Measurements from ENCODE around the gene TOM1L2.

The TOM1L2 gene

DNA sequence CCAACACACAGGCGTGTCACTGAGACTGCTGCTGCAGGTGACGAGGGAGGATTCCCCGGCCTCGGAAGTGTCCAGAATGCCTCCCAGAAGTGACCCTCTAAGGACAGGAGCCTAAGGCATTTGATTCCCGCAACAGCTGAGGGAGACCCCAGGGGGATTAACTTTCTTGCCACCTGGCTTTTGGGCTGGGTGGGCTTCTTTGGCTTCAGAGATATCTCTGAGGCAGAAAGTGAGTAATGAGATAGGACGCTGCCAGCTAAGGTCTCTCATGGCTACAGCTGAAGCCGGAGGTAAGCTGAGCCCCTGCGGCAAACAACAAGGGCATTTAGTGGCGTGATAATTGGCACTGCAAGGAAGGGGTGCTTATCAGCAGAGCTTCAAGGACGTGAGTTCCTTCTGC is 17.4 kb upstream of the TOM1L2 start:
- Histone ChIP-seq H3K9me3 (replicated peaks; ENCODE audit: insufficient read depth, low read length) (no peaks in the 10 kb centered on the region), H4K20me1 (ENCODE audit: insufficient read depth, low read length) (no peaks in the 10 kb centered on the region), H3K79me2 (ENCODE audit: low read length) (no peaks in the 10 kb centered on the region), H3K9me2 (replicated peaks; ENCODE audit: insufficient read depth, low read length) (no peaks in the 10 kb centered on the region), H3K4me3 (ENCODE audit: low read length) (no peak overlapping the region), H3K27me3 (replicated peaks; ENCODE audit: insufficient read depth, low read length) (no peaks in the 10 kb centered on the region), H3F3A (ENCODE audit: insufficient read depth, low read length) (no peaks in the 10 kb centered on the region), H3K9ac (ENCODE audit: low read length) (no peak overlapping the region), H3K4me2 (ENCODE audit: low read depth, low read length) (no peak overlapping the region), H3K36me3 (replicated peaks; ENCODE audit: insufficient read depth, low read length) (no peaks in the 10 kb centered on the region), H2AFZ (ENCODE audit: low read length) (no peak overlapping the region), H3K27ac (ENCODE audit: low read length) (no peak overlapping the region), H3K4me1 (ENCODE audit: low read length) (no peaks in the 10 kb centered on the region)
- no peak for DNase-seq
- TF ChIP-seq CTCF (IDR thresholded peaks at IDR 0.05; ENCODE audit: low read length): no peak
- no peak for TF ChIP-seq EZH2 (optimal IDR thresholded peaks at IDR 0.05; ENCODE audit: low read depth, low read length)
- no peak for TF ChIP-seq EZH2phosphoT487 (IDR thresholded peaks at IDR 0.05; ENCODE audit: low read length)

DNA sequence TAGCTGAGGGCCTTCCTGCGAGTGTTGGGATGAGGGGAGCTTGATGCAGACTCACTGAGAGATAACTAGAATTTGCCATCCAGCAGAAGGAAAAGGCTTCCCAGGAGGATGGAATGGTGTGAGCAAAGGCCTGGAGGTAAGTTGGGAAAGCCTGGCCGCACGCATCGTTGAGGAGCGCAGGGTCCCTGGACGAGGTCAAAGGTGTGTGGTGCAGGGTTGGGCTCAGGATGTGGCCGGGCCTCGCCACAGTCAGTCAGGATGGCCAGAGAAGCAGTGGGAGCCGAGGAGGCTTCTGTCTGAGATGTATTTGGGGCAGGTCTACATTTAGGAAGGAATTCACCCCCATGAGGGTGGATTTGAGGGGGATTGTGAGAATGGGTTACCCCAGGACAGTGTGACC is 16.9 kb upstream of the TOM1L2 start:
- no peaks in the 10 kb centered on the region for H3K36me3 ChIP-seq (replicated peaks; ENCODE audit: insufficient read depth, low read length)
- H4K20me1 ChIP-seq (ENCODE audit: insufficient read depth, low read length): no peaks in the 10 kb centered on the region
- H3K27ac ChIP-seq (ENCODE audit: low read length): no peak overlapping the region
- TF ChIP-seq CTCF (IDR thresholded peaks at IDR 0.05; ENCODE audit: low read length) (no peak), EZH2phosphoT487 (IDR thresholded peaks at IDR 0.05; ENCODE audit: low read length) (no peak), EZH2 (optimal IDR thresholded peaks at IDR 0.05; ENCODE audit: low read depth, low read length) (no peak)
- DNase-seq: no peak
- no peak overlapping the region for H2AFZ ChIP-seq (ENCODE audit: low read length)
- no peaks in the 10 kb centered on the region for H3K79me2 ChIP-seq (ENCODE audit: low read length)
- no peaks in the 10 kb centered on the region for H3F3A ChIP-seq (ENCODE audit: insufficient read depth, low read length)
- H3K9me2 ChIP-seq (replicated peaks; ENCODE audit: insufficient read depth, low read length): no peaks in the 10 kb centered on the region
- H3K9ac ChIP-seq (ENCODE audit: low read length): no peak overlapping the region
- no peak overlapping the region for H3K4me3 ChIP-seq (ENCODE audit: low read length)
- H3K4me1 ChIP-seq (ENCODE audit: low read length): no peaks in the 10 kb centered on the region
- H3K27me3 ChIP-seq (replicated peaks; ENCODE audit: insufficient read depth, low read length): no peaks in the 10 kb centered on the region
- no peaks in the 10 kb centered on the region for H3K9me3 ChIP-seq (replicated peaks; ENCODE audit: insufficient read depth, low read length)
- no peak overlapping the region for H3K4me2 ChIP-seq (ENCODE audit: low read depth, low read length)

DNA sequence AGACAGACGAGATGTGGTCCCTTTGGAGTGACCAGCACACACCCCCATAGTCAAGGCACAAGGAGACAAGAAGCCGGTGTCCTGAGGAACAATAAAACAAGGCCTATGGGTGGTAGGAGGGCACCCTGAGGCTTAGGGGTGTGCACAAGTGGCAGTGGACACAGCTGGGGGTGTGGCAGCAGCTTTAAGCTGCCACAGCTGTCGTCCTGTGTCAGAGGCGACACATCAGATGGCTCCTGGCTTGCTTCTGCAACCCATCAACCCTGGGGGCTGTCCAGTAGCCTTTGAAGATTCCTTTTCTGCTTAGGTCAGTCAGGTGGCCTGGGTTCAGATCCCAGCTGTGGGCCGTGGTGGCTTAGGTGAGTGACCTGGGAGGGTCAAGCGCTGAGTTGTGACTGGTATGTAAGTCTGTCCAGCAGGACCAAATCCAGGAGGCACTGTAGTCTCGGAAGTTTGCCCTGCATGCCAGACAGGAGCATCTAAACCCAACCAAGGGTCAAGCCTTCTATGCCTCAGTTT is 16.3 kb upstream of the TOM1L2 start:
- DNase-seq: no peak
- Histone ChIP-seq H3K4me2 (ENCODE audit: low read depth, low read length) (no peak overlapping the region), H3K9me3 (replicated peaks; ENCODE audit: insufficient read depth, low read length) (no peaks in the 10 kb centered on the region), H2AFZ (ENCODE audit: low read length) (no peak overlapping the region), H3K4me3 (ENCODE audit: low read length) (no peak overlapping the region), H3K9ac (ENCODE audit: low read length) (no peak overlapping the region), H3F3A (ENCODE audit: insufficient read depth, low read length) (no peaks in the 10 kb centered on the region), H3K36me3 (replicated peaks; ENCODE audit: insufficient read depth, low read length) (no peaks in the 10 kb centered on the region), H4K20me1 (ENCODE audit: insufficient read depth, low read length) (no peaks in the 10 kb centered on the region), H3K27me3 (replicated peaks; ENCODE audit: insufficient read depth, low read length) (no peaks in the 10 kb centered on the region), H3K27ac (ENCODE audit: low read length) (no peak overlapping the region), H3K9me2 (replicated peaks; ENCODE audit: insufficient read depth, low read length) (no peaks in the 10 kb centered on the region), H3K79me2 (ENCODE audit: low read length) (no peaks in the 10 kb centered on the region), H3K4me1 (ENCODE audit: low read length) (no peaks in the 10 kb centered on the region)
- TF ChIP-seq EZH2phosphoT487 (IDR thresholded peaks at IDR 0.05; ENCODE audit: low read length) (no peak), CTCF (IDR thresholded peaks at IDR 0.05; ENCODE audit: low read length) (no peak), EZH2 (optimal IDR thresholded peaks at IDR 0.05; ENCODE audit: low read depth, low read length) (no peak)

Measured in MM.1S (cell line).